GM18511 (cell line): Measurements from ENCODE around the gene LEF1.

Experiments used
- ATAC-seq: cut with Tn5 transposase; IDR thresholded peaks from one replicate; pipeline ENCODE4 v1.9.1; 2021; ENCODE audit warnings: mild to moderate bottlenecking, moderate library complexity; ENCODE audit not compliant: unreplicated experiment

The LEF1 gene

DNA sequence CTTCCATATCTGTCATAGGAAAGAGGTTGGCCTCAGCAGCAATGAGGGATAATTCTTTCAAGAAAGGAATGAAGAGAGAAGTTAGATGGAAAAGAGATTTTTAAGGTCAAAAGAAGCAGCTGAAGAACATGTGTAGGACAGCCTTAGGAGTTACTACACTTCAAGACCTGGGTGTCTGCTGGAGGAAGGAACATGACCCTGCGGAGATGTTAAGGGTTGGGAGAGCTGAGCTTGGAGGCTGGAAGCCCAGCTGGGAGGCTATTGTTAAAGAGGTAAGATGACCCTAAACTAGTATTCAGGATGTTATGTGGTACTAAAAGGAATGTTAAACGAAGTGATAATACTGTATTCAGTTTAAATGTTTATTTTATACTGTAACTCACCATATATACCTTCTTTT lies 164.1 kb downstream of the LEF1 start:
- no peak for ATAC-seq

DNA sequence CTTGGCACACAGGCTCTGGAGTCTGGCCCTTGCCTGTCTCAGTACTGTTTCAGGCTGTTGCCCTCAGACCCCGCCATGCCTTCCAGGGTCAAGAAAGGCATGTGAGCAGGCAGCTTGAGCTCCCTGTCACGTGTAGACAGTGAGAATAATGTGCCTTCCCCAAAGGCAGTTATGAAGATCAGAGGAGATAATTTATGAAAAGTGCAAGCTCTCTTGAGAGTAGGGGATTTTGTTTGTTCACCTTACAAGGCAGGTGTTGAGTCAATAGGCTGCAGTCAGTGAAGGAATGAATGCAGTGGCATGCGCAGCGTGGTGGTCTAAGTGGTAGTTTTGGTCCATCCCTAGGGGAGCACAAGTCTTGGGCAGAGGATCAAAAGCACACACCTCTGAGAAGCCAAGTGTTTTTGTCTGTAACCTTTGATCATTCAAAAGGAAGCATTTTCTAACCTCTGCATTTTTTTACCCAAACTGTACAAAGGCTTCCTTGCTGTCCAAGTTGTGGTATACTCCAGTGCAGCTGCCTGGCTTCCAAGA lies 164.7 kb downstream of the LEF1 start:
- ATAC-seq = no peak

DNA sequence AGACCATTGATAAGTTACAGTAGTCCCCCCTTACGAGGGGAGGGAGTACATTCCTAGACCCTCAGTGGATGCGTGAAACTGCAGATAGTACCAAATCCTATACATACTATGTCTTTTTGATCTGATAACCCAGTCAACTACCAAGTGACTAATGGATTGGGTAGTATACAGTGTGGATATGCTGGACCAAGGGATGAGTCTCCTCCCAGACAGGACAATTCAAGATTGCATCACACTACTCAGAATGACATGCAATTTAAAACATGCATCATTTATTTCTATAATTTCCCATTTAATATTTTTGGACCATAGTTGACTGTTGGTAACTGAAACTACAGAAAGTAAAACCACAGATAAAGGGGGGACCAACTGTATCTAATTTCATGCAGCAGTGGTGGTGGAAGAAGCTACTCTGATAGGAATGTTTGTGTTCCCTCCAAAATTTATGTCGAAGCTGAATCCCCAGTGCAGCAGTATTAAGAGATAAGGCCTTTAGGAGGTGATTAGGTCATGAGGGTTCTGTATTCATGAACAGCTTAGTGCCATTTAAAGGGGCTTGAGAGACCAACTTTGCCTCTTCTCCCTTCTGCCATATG lies 167.1 kb downstream of the LEF1 start:
- no peak for ATAC-seq

DNA sequence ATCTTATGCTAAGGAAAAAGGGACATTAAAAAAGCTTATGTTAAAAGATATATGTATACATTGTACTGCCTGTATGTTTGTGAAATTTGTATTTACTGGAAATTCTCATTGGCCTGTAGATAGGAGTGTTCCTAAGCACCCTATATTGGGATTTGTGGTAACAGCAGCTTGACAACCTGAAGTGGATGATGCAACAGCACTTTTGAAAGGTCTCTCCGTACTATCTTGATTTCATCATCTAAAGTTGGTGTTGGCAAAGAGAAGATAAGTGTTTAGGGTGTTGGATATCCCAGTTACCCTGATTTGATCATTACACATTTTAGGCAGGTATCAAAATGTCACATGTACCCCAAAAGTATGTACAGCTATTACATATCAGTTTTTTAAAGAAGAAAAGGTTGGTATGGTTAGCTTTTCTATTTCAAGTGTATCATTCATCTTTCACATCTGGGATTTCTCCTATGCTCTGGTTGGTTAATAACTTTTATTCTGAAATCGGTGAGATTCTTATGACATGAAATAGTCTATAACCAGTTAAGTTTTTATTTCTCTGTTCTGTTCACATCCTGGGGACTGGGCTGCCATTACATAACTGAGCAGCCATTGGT lies 168.7 kb downstream of the LEF1 start:
- no peak for ATAC-seq

DNA sequence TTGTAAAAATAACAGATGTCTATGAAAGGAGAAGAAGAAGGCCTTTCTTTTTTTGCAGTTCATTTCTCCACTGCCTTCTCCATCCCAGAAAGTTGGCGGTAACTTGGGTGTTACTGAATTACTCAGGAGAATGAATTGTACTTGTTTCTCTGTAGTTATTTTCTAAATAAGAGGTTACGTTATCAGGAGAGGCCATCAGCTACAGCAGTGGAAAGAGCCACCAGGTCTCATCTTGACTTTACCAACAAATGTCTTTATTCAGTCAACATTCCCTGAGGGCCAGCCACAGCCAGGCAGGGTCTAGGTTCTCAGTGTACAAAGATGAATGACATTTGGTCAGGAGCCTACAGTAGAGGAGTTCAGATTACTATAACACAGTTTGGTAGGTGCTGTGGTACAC lies 170.9 kb downstream of the LEF1 start:
- ATAC-seq = no peak
